Eye (tissue), 1 donor: ENCODE data around the gene SFTPA1.
"Not testable (repeated sequence)": the region's sequence is repeated elsewhere in the genome, so short reads cannot be mapped to it uniquely, and the experiment has no call there.

Experiments
- DNase-seq: peaks from one replicate; pipeline ENCODE4 v3.0.0-alpha.2; 2015

The SFTPA1 gene

DNA sequence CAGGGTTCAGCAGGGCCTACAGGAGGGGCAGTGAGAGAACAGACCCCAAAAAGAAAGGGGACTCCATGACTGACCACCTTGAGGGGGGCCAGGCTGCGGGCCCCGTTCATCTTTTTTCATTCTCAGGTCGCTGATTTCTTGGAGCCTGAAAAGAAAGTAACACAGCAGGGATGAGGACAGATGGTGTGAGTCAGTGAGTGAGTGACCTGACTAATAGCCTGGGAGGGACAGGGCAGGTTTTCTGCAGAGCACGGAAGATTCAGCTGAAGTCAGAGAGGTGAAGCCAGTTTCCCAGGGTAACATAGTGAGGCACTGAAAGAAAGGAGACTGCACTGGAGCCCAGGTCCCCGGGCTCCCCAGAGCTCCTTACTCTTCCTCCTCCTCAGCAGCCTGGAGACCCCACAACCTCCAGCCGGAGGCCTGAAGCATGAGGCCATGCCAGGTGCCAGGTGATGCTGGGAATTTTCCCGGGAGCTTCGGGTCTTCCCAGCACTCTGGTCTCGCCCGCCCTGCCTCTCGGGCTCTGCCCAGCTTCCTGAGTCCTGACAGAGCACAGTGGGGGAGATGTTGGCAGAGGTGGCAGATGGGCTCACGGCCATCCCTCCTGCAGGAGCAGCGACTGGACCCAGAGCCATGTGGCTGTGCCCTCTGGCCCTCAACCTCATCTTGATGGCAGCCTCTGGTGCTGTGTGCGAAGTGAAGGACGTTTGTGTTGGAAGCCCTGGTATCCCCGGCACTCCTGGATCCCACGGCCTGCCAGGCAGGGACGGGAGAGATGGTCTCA, 646 bp downstream of the SFTPA1 start:
- DNase-seq, result not testable (repeated sequence)

DNA sequence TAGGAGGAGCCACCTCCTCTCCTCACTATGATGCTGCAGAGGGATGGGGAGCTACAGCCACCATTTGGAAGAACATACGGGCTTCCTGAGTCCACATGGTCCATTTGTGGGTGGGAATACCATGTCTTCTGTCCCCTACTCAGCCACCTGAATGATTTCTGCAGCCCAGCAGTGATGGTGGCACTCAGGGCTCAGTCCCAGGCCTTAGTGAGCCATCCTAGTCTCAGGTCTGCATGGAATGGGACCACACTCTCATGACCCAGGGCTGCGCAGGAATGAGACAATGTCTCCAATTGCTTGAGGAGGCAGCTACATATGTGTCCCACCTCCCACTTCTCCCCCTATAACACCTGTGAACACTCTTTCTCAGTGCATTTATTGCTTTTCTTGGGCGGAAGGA, 4.8 kb downstream of the SFTPA1 start:
- DNase-seq, result no peak

DNA sequence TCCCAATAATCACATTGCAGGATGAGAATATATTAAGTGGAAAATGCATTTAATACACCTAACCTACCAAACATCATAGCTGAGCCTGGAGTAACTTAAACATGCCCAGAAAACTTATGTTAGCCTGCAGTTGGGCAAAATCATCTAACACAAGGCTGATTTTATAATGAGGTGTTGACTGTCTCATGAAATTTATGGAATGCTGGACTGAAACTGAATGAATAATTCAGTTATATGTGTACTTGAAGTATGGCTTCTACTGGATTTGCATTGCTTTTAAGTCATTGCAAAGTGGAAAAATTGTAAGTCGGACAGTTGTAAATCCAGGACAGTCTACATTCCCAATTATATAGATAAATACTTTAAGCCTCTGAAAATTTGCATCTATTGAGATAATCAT, 5.4 kb downstream of the SFTPA1 start:
- DNase-seq, result no peak

- DNase-seq, result not testable (repeated sequence)
Measured at GRCh38 chr10:79623663-79624062, 12.9 kb downstream of the SFTPA1 start.

- DNase-seq, result no peak
Measured at GRCh38 chr10:79627075-79627474, 16.3 kb downstream of the SFTPA1 start.

GRCh38 chr10:79628083-79628482, 17.3 kb downstream of the SFTPA1 start:
- DNase-seq, result no peak

GRCh38 chr10:79628988-79629954, 18.5 kb downstream of the SFTPA1 start:
- no peak for DNase-seq

DNA sequence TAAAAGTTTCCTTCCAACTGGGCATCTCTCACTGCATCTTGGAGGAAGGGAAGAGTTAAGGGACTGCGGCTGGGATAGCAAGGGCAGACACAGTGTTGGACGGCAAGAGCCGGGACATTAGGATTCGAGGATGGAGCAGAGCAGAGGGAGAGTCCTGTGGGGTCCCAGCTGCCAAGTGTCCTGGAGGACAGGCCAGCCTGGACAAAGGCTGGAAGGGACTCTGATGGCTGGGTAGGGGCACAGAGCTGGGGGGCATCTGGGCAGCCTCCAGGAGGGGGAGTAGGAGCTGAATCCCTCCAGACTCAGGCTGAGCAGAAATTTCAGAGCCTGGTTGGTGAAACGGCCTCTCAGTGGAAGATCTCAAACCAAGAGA, 19.2 kb downstream of the SFTPA1 start:
- DNase-seq, result no peak

- DNase-seq, result not testable (repeated sequence)
Measured at GRCh38 chr10:79636654-79637199, 26.0 kb downstream of the SFTPA1 start.

GRCh38 chr10:79638318-79638717, 27.6 kb downstream of the SFTPA1 start:
- no peak for DNase-seq

DNA sequence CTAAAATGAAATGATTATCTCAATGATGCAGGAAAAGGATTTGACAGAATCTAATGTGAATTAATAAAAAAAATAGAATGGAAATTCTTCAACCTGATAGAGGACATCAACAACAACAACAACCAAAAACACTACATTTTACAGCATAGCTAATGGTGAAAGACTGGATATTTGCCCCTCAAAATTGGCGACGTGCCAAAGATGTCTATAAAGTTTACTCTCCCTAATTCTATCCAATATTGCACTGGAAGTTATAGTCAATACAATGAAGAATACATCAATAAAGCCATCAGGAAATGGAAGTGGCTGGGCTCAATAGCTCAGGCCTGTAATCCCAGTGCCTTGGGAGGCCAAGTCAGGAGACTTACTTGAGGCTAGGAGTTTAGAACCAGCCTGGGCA, 42.0 kb downstream of the SFTPA1 start:
- not testable (repeated sequence) for DNase-seq

DNA sequence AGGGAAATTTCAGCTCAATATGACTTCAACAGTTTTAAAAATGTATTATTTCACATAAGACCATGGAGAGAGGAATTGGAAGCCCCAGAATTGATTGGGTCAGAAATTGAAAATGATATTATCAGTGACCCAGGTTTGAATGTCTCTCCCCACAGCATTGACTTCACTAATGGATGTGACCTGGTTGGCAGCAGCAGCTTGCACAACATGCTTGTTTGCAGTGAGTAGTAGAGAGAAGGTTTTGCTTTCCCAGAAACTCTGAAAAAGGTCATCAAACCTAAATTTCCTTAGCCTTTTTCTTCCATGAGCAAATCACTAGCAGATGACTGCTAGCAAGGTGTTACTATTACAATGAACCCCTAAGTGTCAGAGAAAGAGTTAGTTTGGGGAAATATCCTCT, 52.5 kb downstream of the SFTPA1 start:
- DNase-seq, result not testable (repeated sequence)

GRCh38 chr10:79664686-79665085, 53.9 kb downstream of the SFTPA1 start:
- not testable (repeated sequence) for DNase-seq
